Measurements from ENCODE around the gene FKBP3.

- TF ChIP-seq, protein P1, sequence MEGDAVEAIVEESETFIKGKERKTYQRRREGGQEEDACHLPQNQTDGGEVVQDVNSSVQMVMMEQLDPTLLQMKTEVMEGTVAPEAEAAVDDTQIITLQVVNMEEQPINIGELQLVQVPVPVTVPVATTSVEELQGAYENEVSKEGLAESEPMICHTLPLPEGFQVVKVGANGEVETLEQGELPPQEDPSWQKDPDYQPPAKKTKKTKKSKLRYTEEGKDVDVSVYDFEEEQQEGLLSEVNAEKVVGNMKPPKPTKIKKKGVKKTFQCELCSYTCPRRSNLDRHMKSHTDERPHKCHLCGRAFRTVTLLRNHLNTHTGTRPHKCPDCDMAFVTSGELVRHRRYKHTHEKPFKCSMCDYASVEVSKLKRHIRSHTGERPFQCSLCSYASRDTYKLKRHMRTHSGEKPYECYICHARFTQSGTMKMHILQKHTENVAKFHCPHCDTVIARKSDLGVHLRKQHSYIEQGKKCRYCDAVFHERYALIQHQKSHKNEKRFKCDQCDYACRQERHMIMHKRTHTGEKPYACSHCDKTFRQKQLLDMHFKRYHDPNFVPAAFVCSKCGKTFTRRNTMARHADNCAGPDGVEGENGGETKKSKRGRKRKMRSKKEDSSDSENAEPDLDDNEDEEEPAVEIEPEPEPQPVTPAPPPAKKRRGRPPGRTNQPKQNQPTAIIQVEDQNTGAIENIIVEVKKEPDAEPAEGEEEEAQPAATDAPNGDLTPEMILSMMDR (IDR thresholded peaks at IDR 0.05; ENCODE audit: low read depth, low read length), result no peak
- no peak for TF ChIP-seq EZH2phosphoT487 (IDR thresholded peaks at IDR 0.05; ENCODE audit: low read depth)
Measured at GRCh38 chr14:45112896-45113781, 21.1 kb downstream of the FKBP3 start.

Data from OCI-LY3 (cell line).